Activated CD8-positive, alpha-beta T cell treated with anti-CD3 and anti-CD28 coated beads for 36 hours (primary cell): Measurements from ENCODE around the gene PMEL. TPM values are rescaled to one million over a fixed set of nuclear protein-coding genes. Genes with fewer than 3 reads are reported as not detected.

Experiments used
- ATAC-seq: fragments of 200-7000 bp; cut with Tn5 transposase; one replicate; pipeline ENCODE4 v1.10.0; 2021; ENCODE audit warnings: mild to moderate bottlenecking, moderate library complexity
- CTCF ChIA-PET: fragments of 350-600 bp; sonication (Branson Sonifier 250); formaldehyde crosslinking; loops from one replicate; lab custom pipeline; 2021; ENCODE audit warnings: antibody characterized with exemption; lab: Charles Lee
- POLR2A ChIA-PET: fragments of 350-600 bp; sonication (Branson Sonifier 250); formaldehyde crosslinking; loops from one replicate; lab custom pipeline; 2021; ENCODE audit warnings: antibody characterized with exemption; lab: Charles Lee
- DNase-seq: peaks from one replicate; pipeline ENCODE4 v3.0.0-alpha.2; 2020
- H3K27ac Mint-ChIP-seq: one replicate; pipeline ENCODE4 v1.8.0; 2021; ENCODE audit warnings: mild to moderate bottlenecking, mixed read lengths
- H3K27me3 Mint-ChIP-seq: one replicate; pipeline ENCODE4 v1.8.0; 2021; ENCODE audit warnings: mixed read lengths
- H3K36me3 Mint-ChIP-seq: one replicate; pipeline ENCODE4 v1.8.0; 2021; ENCODE audit warnings: low read depth, mixed read lengths
- H3K4me1 Mint-ChIP-seq: one replicate; pipeline ENCODE4 v1.8.0; 2021; ENCODE audit warnings: low read depth, mixed read lengths
- H3K4me3 Mint-ChIP-seq: one replicate; pipeline ENCODE4 v1.8.0; 2021; ENCODE audit warnings: mild to moderate bottlenecking, moderate library complexity, mixed read lengths
- H3K9me3 Mint-ChIP-seq: one replicate; pipeline ENCODE4 v1.8.0; 2021; ENCODE audit warnings: mixed read lengths
- CTCF ChIP-seq: fragments of 200-600 bp; IDR thresholded peaks from one replicate; pipeline ENCODE4 v1.8.0; 2022; ENCODE audit warnings: antibody characterized with exemption, mild to moderate bottlenecking
- intact Hi-C: fragments of 100-400 bp; cut with micrococcal nuclease; formaldehyde crosslinking; loops from one replicate; pipeline ENCODE4 v1.10.0; 2022
- total RNA-seq, 2 experiments: library from RNA; stranded (reverse); gene quantifications; one replicate each; pipeline ENCODE4 v1.2.3, GENCODE V29; 2021

PMEL gene
- total RNA-seq, 2 experiments from 2014 or later, result 0.65 to 1.2 TPM

GRCh38 chr12:55965240-55965639, 602 bp downstream of the PMEL start:
- DNase-seq, result no peak
- TF ChIP-seq CTCF, result no peak
- Mint-ChIP-seq H3K4me1 (peaks cover 20% of the 10 kb centered on the region), H3K36me3 (peaks cover 27% of the 10 kb centered on the region), H3K27me3 (no peaks in the 10 kb centered on the region), H3K9me3 (no peaks in the 10 kb centered on the region), H3K27ac (no peak overlapping the region), H3K4me3 (peak overlapping the region; percentile 98)
- ATAC-seq, result no peak
- intact Hi-C loops, result no loop called here
- ChIA-PET POLR2A (interaction anchor here (1.2 to 5.4 kb wide), 2 partner anchors 9 to 35 kb away, joined by 3 to 46 read pairs; no protein-coding TSS in a partner anchor), CTCF (no interaction called here)

- Mint-ChIP-seq H3K27ac (no peak overlapping the region), H3K4me3 (no peak overlapping the region), H3K4me1 (peaks cover 19% of the 10 kb centered on the region), H3K9me3 (no peaks in the 10 kb centered on the region), H3K27me3 (no peaks in the 10 kb centered on the region), H3K36me3 (peaks cover 19% of the 10 kb centered on the region)
- DNase-seq (no peak), ATAC-seq (no peak)
- CTCF ChIA-PET, result no interaction called here
- no peak for TF ChIP-seq CTCF
- POLR2A ChIA-PET, result no interaction called here
- intact Hi-C loops, result no loop called here
These were observed 2.1 kb downstream of the PMEL start for GRCh38 chr12:55963760-55964159.

GRCh38 chr12:55957106-55957859, 8.6 kb downstream of the PMEL start:
- ATAC-seq (no peak), DNase-seq (no peak)
- no peak for TF ChIP-seq CTCF
- Mint-ChIP-seq H3K27ac (peak overlapping the region; percentile 37), H3K9me3 (no peaks in the 10 kb centered on the region), H3K36me3 (peaks cover 18% of the 10 kb centered on the region), H3K27me3 (no peaks in the 10 kb centered on the region), H3K4me1 (peaks cover 15% of the 10 kb centered on the region), H3K4me3 (no peak overlapping the region)
- CTCF ChIA-PET, result interaction anchor here (0.7 to 1.8 kb wide), 7 partner anchors 9 to 219 kb away, joined by 3 to 6 read pairs (median 3); partner anchors contain the start of gene PMEL
- POLR2A ChIA-PET, result interaction anchor here (0.6 to 5.9 kb wide), 7 partner anchors 10 to 227 kb away, joined by 3 to 46 read pairs (median 4); partner anchors contain the start of genes CDK2, PMEL and RAB5B
- intact Hi-C loops, result no loop called here

GRCh38 chr12:55955800-55956508, 9.9 kb downstream of the PMEL start:
- intact Hi-C loops, result no loop called here
- peak; percentile 75 for DNase-seq
- Mint-ChIP-seq H3K4me3 (no peak overlapping the region), H3K36me3 (peaks cover 31% of the 10 kb centered on the region), H3K9me3 (no peaks in the 10 kb centered on the region), H3K27me3 (no peaks in the 10 kb centered on the region), H3K4me1 (peaks cover 15% of the 10 kb centered on the region), H3K27ac (peak overlapping the region; percentile 60)
- TF ChIP-seq CTCF, result peak; percentile 41
- ChIA-PET CTCF (interaction anchor here (0.9 to 1.8 kb wide), 11 partner anchors 12 to 217 kb away, joined by 3 to 6 read pairs (median 3); no protein-coding TSS in a partner anchor), POLR2A (interaction anchor here (0.5 to 5.9 kb wide), 7 partner anchors 9 to 300 kb away, joined by 3 to 46 read pairs (median 4); partner anchors contain the start of genes CDK2 and PMEL)
- peak; percentile 74 for ATAC-seq
